Subcutaneous adipose tissue (tissue), 4 donors: Measurements from ENCODE around the gene SGF29. TPM values are rescaled to one million over a fixed set of nuclear protein-coding genes. Genes with fewer than 3 reads are reported as not detected.

Experiments
- CTCF ChIP-seq: fragments of 450-650 bp; IDR thresholded peaks from one replicate; pipeline ENCODE4 v1.5.1; 2016; ENCODE audit warnings: low read depth, mild to moderate bottlenecking, control low read depth, antibody characterized with exemption, moderate library complexity
- total RNA-seq, 4 donors: library from RNA; depleted of rRNA; stranded (reverse); fragments of >200 nt; gene quantifications; one replicate each; pipeline ENCODE4 v1.1.0, GENCODE V29; 2016

Gene SGF29
- total RNA-seq, 4 donors from 2014 or later, result 15.6 to 30.8 (median 20.6) TPM

GRCh38 chr16:28596840-28597691 lies 43.3 kb downstream of the SGF29 start, which contains the start of gene SULT1A2:
Gene SULT1A2 (minus strand): TSS chr16:28597050. CDS start chr16:28595930, 1,120 bp downstream.
- TF ChIP-seq CTCF, result no peak

- no peak for TF ChIP-seq CTCF
These were observed 44.1 kb downstream of the SGF29 start for GRCh38 chr16:28597692-28598261.

GRCh38 chr16:28602529-28602928 lies 48.8 kb downstream of the SGF29 start:
- no peak for TF ChIP-seq CTCF

GRCh38 chr16:28603381-28604185 lies 49.9 kb downstream of the SGF29 start:
- TF ChIP-seq CTCF, result no peak

- no peak for TF ChIP-seq CTCF
These were observed 50.5 kb downstream of the SGF29 start for GRCh38 chr16:28604186-28604565.

GRCh38 chr16:28606291-28607115 lies 52.8 kb downstream of the SGF29 start:
- no peak for TF ChIP-seq CTCF
